Mucosa of rectum (tissue), 2 donors: ENCODE results near the gene ZNF575.
"Not testable (repeated sequence)": the region's sequence is repeated elsewhere in the genome, so short reads cannot be mapped to it uniquely, and the experiment has no call there.

Experiments
- H3K27ac ChIP-seq, 2 donors: one replicate each; pipeline ENCODE4 v1.7.0; 2013; ENCODE audit warnings: inconsistent platforms in 2 of 2, low read depth in 2 of 2, low read length in 2 of 2
- H3K27me3 ChIP-seq, 2 donors: one replicate each; pipeline ENCODE4 v1.7.0; 2013; ENCODE audit warnings: low read length in 2 of 2; ENCODE audit not compliant: control insufficient read depth in 2 of 2, insufficient read depth in 2 of 2
- H3K36me3 ChIP-seq, 2 donors: one replicate each; pipeline ENCODE4 v1.7.0; 2013; ENCODE audit warnings: low read length in 2 of 2; ENCODE audit not compliant: control insufficient read depth in 2 of 2, insufficient read depth in 2 of 2
- H3K4me1 ChIP-seq, 2 donors: one replicate each; pipeline ENCODE4 v1.7.0; 2013; ENCODE audit warnings: low read length in 2 of 2, mild to moderate bottlenecking in 1 of 2; ENCODE audit not compliant: control insufficient read depth in 2 of 2, insufficient read depth in 2 of 2
- H3K4me3 ChIP-seq, 2 donors: one replicate each; pipeline ENCODE4 v1.7.0; 2013; ENCODE audit warnings: low read length in 2 of 2
- H3K9ac ChIP-seq, 2 donors: one replicate each; pipeline ENCODE4 v1.7.0; 2013; ENCODE audit warnings: low read length in 2 of 2, low read depth in 1 of 2, mild to moderate bottlenecking in 1 of 2
- H3K9me3 ChIP-seq, 2 donors: one replicate each; pipeline ENCODE4 v1.7.0; 2013; ENCODE audit warnings: low read length in 2 of 2; ENCODE audit not compliant: control insufficient read depth in 2 of 2
- donor health status: healthy.
- donor health status: Normal muscosa, but diverticular disease.

ZNF575 gene

GRCh38 chr19:43540381-43540780 is 7.4 kb downstream of the ZNF575 start:
- H3K9ac ChIP-seq = no peak overlapping the region
- peaks cover 20 to 50% of the 10 kb centered on the region in 2 donors for H3K36me3 ChIP-seq
- no peaks in the 10 kb centered on the region for H3K27me3 ChIP-seq

GRCh38 chr19:43541920-43542650 is 9.1 kb downstream of the ZNF575 start:
- no peaks in the 10 kb centered on the region for H3K9me3 ChIP-seq
- no peak overlapping the region for H3K4me3 ChIP-seq
- H3K27me3 ChIP-seq = no peaks in the 10 kb centered on the region
- H3K36me3 ChIP-seq = peaks cover 26 to 52% of the 10 kb centered on the region in 2 donors
- H3K4me1 ChIP-seq = no peaks in the 10 kb centered on the region
- H3K27ac ChIP-seq = no peak overlapping the region
- H3K9ac ChIP-seq = no peak overlapping the region

More at GRCh38 chr19:43540381-43540780, 7.4 kb downstream of the ZNF575 start:
- H3K4me3 ChIP-seq = no peak overlapping the region
- H3K4me1 ChIP-seq = no peaks in the 10 kb centered on the region
- no peak overlapping the region for H3K27ac ChIP-seq
- H3K9me3 ChIP-seq = no peaks in the 10 kb centered on the region

GRCh38 chr19:43544077-43544476 is 11.1 kb downstream of the ZNF575 start:
- no peak overlapping the region for H3K4me3 ChIP-seq
- H3K27ac ChIP-seq = no peak overlapping the region
- no peak overlapping the region for H3K9ac ChIP-seq
- H3K36me3 ChIP-seq = peaks cover 26 to 45% of the 10 kb centered on the region in 2 donors
- no peaks in the 10 kb centered on the region for H3K9me3 ChIP-seq
- H3K4me1 ChIP-seq = no peaks in the 10 kb centered on the region
- H3K27me3 ChIP-seq = no peaks in the 10 kb centered on the region

GRCh38 chr19:43545276-43545675 is 12.3 kb downstream of the ZNF575 start:
- no peak overlapping the region for H3K4me3 ChIP-seq
- no peaks in the 10 kb centered on the region for H3K9me3 ChIP-seq
- H3K27ac ChIP-seq = no peak overlapping the region
- H3K36me3 ChIP-seq = peaks cover 23 to 47% of the 10 kb centered on the region in 2 donors
- H3K9ac ChIP-seq = no peak overlapping the region
- no peaks in the 10 kb centered on the region for H3K4me1 ChIP-seq
- H3K27me3 ChIP-seq = no peaks in the 10 kb centered on the region

GRCh38 chr19:43545981-43546380 is 13.0 kb downstream of the ZNF575 start:
- peaks cover 25 to 49% of the 10 kb centered on the region in 2 donors for H3K36me3 ChIP-seq
- H3K4me1 ChIP-seq = no peaks in the 10 kb centered on the region
- no peak overlapping the region for H3K9ac ChIP-seq
- no peak overlapping the region for H3K4me3 ChIP-seq
- H3K9me3 ChIP-seq = no peaks in the 10 kb centered on the region
- no peak overlapping the region for H3K27ac ChIP-seq
- H3K27me3 ChIP-seq = no peaks in the 10 kb centered on the region

GRCh38 chr19:43546581-43546980 is 13.6 kb downstream of the ZNF575 start:
- Histone ChIP-seq H3K9me3 (no peaks in the 10 kb centered on the region), H3K4me1 (no peaks in the 10 kb centered on the region), H3K4me3 (no peak overlapping the region), H3K27me3 (no peaks in the 10 kb centered on the region), H3K36me3 (peaks cover 31 to 53% of the 10 kb centered on the region in 2 donors), H3K27ac (no peak overlapping the region), H3K9ac (no peak overlapping the region)

DNA sequence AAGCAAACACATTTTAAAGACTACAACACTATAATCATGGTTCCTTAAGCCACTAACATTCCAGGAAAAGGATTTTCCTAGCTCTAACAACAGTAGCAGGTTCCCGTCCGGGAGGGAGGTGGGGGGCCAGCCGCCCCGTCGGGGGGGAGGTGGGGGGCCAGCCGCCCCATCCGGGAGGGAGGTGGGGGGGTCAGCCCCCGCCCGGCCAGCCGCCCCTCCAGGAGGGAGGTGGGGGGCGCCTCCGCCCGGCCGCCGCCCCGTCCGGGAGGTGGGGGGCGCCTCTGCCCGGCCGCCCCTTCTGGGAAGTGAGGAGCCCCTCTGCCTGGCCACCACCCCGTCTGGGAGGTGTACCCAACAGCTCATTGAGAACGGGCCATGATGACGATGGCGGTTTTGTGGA is 14.9 kb downstream of the ZNF575 start:
- H3K9me3 ChIP-seq, H3K27me3 ChIP-seq, H3K9ac ChIP-seq, H3K4me3 ChIP-seq, H3K27ac ChIP-seq, H3K4me1 ChIP-seq: not testable (repeated sequence)
- peaks cover 36 to 51% of the 10 kb centered on the region in 2 donors for H3K36me3 ChIP-seq

GRCh38 chr19:43548706-43549105 is 15.7 kb downstream of the ZNF575 start:
- Histone ChIP-seq H3K9me3 (no peaks in the 10 kb centered on the region), H3K4me3 (no peak overlapping the region), H3K4me1 (no peaks in the 10 kb centered on the region), H3K9ac (no peak overlapping the region), H3K27me3 (no peaks in the 10 kb centered on the region), H3K36me3 (peaks cover 33 to 49% of the 10 kb centered on the region in 2 donors), H3K27ac (no peak overlapping the region)

DNA sequence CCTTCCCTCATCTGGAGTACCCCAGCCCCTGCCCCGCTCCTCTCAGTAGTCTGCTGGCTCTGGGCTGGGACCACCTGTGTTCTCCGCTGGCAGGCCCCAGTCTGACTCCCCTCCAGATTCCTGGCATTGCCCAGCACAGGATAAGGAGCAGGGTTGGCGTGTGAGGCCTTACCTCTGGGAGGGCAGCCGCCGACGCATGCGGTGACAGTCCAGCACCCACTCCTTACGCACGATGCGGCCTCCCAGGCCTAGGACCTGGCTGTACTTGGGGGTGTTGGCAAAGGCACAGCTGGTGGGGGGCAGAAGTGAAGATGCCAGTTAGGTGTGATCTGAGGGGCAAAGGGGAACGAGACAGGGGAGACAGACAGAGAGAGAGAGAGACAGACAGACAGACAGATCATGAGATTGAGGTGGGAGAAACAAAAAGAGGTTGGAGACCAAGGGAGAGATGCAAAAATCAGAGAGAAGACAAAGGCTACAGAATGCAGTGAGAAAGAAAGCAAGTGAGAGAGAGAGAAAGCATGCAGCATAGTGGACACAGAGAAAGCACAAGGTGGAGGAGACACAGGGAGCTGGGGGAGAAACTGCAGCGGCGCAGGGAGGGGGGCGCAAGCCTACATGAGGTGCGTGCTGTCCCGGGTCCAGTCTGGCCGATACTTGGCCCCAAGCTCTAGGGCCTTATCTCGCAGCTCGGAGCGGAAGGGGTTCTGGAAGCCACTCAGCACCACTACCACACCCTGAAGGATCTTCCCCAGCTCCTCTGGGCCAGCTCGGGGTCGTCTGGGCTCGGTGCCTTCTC is 18.6 kb downstream of the ZNF575 start:
- Histone ChIP-seq H3K27ac (no peak overlapping the region), H3K9ac (no peak overlapping the region), H3K4me1 (no peaks in the 10 kb centered on the region), H3K36me3 (peaks cover 29 to 40% of the 10 kb centered on the region in 2 donors), H3K9me3 (no peaks in the 10 kb centered on the region), H3K27me3 (no peaks in the 10 kb centered on the region), H3K4me3 (no peak overlapping the region)

- Histone ChIP-seq H3K27me3 (no peaks in the 10 kb centered on the region), H3K9ac (no peak overlapping the region), H3K9me3 (no peaks in the 10 kb centered on the region), H3K4me3 (no peak overlapping the region), H3K36me3 (peaks cover 29 to 40% of the 10 kb centered on the region in 2 donors), H3K27ac (no peak overlapping the region), H3K4me1 (no peaks in the 10 kb centered on the region)
These were observed 19.1 kb downstream of the ZNF575 start for GRCh38 chr19:43552198-43552450.
